NB4 (cell line): Measurements from ENCODE around the gene LCAT.

Experiments used
- CTCF ChIP-seq: IDR thresholded peaks from one replicate; pipeline ENCODE4 v1.5.1; 2012; ENCODE audit warnings: low read depth, low read length
- POLR2A ChIP-seq: IDR thresholded peaks from 2 replicates; pipeline ENCODE4 v1.6.1; 2011; ENCODE audit warnings: mild to moderate bottlenecking; ENCODE audit not compliant: insufficient read length; ENCODE audit errors: extremely low read depth
- TF ChIP-seq, protein P1 (sequence below): IDR thresholded peaks from 2 replicates; pipeline ENCODE4 v1.6.1; 2011; ENCODE audit warnings: low read depth, low read length

- TF ChIP-seq CTCF (no peak), POLR2A (no peak)
- TF ChIP-seq, protein P1, sequence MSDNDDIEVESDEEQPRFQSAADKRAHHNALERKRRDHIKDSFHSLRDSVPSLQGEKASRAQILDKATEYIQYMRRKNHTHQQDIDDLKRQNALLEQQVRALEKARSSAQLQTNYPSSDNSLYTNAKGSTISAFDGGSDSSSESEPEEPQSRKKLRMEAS: no peak
These were observed 33.1 kb upstream of the LCAT start for GRCh38 chr16:67977005-67977404.
